Inferior parietal cortex (tissue), 1 donor: ENCODE measurements around the gene TRIP12.

Experiments used
- DNase-seq: peaks from one replicate; pipeline ENCODE4 v3.0.0-alpha.2; 2016; ENCODE audit errors: extremely low spot score

TRIP12 gene

DNA sequence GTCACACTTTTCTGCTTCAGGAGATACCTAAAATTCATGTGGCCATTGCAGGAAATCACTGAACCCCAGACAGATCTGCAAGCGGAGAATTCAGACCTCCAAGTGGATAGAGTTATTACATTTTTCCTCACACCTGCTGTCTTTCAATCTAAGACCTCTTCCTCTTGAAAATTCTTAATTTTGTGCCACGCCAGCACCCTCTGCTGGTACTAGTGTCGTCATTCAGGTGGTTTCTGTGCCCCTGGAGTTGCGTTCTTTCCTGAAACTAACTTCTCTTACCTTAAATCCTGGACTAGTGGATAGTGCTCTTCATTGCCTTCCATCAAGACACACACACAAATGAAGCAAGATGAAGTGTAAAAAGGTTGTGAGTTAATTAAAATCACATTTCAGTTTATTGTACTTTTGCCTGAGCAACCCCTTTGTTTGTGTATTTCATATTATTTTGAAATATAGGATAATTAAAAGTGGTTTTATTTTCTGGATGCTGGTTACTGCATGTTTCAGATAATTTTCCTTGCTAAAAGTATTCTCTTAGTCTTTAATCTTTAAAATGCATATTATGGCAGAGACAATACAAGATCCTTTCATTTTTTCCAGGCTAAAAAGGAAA, 205.8 kb downstream of the TRIP12 start:
- peak; percentile 81 for DNase-seq

DNA sequence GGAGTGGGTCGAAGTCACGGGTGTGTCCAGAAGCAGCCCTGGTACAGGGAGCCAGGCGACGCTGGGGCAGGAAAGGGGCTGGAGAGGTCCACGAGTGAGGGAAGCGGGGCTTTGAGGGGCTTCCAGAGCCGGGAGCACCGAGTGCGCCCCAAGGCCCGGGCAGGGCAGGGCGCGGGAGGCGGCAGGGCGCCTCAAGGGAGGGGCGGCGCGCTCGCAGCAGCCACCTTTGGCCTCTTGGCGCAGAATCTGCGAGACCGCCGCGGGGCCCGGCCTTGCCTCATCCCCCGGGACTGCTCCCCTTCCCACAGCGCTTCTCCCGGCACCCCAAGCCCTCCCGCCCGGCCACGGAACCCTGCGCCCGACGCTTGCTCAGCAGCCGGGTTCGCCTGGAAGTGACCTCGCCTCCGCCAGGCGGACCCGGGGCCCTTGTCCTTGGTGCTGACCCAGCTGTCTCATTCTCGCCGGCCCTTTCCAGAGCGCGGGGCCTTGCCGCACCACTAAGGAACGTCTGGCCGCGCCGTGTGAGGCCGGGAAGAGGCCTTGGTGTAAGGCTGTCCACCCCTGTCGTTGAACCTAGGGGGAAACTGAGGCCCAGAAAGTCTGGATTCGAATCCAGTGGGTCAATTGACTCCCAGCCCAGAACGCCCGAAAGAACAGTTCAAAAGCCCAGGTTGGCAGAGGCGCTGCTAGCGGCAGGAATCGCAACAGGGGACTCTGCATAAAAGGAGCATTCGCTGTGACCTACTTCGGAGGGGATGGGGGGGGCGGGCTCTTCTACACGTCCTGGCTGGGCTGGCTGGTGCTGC, 206.9 kb downstream of the TRIP12 start:
- no peak for DNase-seq

DNA sequence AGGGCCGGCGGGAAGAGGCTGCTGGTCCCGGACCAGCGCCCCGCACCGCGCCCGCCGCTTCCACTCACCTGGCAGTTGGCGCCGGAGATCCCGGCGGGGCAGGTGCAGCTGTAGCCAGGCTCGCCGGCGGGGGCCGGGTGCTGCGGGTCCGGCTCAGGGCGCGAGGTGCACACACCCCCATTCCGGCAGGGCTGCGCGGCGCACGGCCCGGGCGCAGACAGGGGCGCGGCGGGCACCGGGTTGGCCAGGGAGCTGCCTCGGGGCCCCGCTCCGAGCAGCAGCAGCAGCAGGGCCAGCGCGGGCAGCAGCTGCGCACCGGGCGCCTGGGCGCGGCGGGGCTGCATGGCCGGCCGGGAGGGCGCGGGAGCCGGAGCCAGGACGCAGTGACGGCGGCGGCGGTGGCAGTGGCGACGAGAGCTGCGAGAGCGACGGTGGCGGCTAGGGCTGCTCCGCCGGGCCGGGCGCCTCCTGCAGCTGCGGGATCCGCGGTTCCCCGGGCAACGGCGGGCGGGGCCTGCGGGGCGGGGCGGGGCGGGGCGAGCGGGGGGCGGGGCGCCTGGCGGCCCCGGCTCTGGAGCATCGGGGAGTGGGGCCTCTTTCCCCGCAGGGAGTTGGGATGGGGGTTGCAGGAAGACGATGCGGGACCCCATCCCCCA, 207.6 kb downstream of the TRIP12 start, which contains the start of gene DNER:
Gene DNER (minus strand): TSS at position 476 of the 656 bp plus-strand sequence. CDS start 132 bp downstream, at position 344.
- DNase-seq: peak; percentile 32
